Right kidney (tissue), 1 donor: ENCODE measurements around the gene GMPR.

Source experiments
- DNase-seq: peaks from one replicate; pipeline ENCODE4 v3.0.0-alpha.2; 2016

The GMPR gene

DNA sequence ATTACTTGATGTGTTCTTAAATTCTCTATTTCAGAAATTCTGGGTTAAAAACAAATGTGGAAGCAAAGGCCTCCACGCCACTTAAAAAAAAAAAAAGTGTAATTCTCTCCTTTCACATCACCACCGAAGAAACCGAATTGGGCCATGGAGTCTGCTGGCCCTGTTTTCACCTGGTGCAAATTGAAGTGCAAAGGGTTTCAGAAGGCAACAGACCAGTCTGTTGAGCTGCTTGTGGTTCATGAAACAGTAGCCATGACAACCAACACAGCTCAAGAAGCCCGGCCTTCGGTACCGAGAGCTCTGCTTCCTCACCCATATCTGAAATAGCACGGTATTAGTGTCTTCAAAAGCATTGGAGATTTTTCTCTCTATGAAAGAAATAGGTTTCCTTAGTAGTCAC, 63.1 kb downstream of the GMPR start:
- DNase-seq, result no peak

GRCh38 chr6:16302721-16303552, 64.5 kb downstream of the GMPR start:
- DNase-seq, result no peak

DNA sequence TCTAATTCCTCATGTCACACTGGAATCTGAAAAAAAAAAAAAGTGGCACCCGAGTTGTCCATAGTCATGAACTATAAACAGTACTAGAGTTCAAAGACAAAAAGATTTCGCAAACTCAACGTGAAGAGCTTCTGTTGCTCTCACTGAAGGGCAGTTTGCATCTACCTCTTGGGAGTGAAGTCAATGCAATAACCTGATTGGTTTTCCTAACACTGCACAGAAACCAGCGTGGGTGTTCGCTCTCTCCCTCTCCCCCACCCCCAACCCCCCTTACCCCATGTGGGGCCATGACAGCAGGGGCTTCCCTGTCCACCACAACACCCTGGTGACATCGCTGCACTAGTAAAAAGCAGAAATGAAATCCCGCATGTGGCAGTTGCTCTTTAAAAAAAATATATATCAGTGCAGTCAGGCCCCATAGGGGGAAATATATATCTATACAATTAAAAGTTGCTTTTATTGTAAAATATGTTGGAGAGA, 66.9 kb downstream of the GMPR start:
- no peak for DNase-seq

DNA sequence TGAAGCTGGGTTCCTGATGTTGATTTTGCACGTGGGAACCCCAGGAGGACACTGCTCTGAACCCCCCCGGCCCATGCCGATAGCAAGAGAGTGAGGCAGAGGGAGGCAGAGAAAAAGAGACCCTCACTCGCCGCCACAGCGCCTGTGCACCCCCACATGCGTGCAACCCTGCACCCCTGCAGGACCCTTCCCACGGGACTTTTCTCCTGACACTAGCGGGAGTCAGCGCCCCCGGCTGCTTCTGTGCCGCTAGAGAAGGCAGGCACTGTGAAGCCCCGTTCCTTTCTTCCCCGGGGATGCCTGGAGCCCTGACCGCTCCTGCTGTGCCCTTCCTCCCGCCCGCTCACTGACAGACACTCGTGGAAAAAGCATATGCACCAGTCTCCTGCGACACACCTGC, 67.4 kb downstream of the GMPR start:
- no peak for DNase-seq

- DNase-seq, result no peak
Observed at GRCh38 chr6:16306334-16306733, 67.9 kb downstream of the GMPR start.

DNA sequence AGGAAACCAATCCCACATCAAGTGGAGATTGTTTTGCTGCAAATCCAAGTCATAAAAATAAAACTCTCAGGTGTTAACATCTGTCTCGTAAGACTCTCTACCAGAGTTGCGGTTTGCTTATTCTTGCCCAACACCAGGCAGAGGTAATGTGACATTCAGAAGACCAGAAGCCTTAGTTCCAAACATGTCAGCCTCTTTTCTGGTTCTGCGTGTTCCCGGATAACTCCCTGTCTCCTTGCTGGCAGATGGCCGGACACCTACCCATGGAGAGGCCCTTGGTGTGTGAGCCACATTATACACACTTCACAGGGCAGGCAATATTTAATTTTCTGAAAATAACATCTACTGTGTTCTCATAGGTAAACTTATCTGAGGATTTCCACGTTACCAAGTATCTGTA, 73.4 kb downstream of the GMPR start:
- no peak for DNase-seq

DNA sequence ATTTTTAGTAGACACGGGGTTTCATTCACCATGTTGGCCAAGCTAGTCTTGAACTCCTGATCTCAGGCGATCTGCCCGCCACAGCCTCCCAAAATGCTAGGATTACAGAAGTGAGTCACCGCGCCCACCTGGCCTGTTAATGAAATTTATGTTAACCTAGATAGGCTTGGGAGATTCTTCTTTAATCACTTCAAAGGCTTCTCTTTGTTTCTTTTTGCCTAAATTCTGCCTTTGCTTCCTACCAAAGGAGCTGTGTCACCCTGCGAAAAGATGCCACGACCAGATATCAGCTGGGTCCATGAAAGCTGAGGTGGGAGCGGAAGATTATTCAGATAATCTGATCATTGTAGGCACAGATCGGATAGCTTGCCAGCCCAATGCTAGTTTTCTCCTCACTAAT, 75.3 kb downstream of the GMPR start:
- DNase-seq, result no peak

DNA sequence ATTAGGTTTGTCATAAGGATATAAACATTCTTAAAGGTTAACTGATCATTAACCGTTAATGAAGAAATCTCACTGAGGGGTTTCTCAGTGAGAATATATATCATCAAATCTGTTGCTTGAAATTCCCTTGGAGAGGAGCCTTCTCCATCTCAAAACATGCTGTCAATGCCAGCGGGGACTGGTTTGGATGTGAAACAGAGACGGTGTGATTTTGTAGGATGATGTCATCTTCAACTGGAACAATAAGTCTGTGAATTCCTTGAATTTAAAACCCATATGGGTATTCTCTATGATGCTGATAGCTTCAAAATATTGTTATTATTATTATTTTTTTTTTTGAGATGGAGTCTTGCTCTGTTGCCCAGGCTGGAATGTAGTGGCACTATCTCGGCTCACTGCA, 75.9 kb downstream of the GMPR start:
- DNase-seq, result no peak

DNA sequence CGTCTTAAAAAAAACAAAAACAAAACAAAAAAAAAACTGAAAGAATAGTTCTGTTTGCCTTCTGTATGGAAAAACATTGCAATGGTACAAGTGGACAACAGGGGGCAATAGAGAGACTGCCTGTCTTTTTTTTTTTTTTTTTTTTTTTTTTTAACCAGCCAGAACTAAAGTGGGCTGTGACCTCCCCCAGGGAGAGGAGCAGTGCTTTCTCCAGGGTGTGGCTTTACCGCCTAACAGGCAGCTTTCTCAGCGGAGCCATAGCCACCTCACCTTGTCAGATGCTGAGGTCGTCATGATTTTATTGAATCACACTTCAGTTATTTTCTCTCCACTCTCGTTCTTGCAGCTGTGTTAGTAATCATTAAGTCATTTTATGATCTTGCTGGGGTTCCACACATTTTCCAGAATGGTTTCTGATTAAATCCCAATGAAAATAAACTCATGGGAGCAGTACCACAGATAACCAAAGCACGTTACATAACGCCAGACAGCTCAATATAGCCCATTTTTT, 78.4 kb downstream of the GMPR start:
- DNase-seq, result no peak

- DNase-seq, result no peak
Observed at GRCh38 chr6:16318538-16318937, 80.2 kb downstream of the GMPR start.

DNA sequence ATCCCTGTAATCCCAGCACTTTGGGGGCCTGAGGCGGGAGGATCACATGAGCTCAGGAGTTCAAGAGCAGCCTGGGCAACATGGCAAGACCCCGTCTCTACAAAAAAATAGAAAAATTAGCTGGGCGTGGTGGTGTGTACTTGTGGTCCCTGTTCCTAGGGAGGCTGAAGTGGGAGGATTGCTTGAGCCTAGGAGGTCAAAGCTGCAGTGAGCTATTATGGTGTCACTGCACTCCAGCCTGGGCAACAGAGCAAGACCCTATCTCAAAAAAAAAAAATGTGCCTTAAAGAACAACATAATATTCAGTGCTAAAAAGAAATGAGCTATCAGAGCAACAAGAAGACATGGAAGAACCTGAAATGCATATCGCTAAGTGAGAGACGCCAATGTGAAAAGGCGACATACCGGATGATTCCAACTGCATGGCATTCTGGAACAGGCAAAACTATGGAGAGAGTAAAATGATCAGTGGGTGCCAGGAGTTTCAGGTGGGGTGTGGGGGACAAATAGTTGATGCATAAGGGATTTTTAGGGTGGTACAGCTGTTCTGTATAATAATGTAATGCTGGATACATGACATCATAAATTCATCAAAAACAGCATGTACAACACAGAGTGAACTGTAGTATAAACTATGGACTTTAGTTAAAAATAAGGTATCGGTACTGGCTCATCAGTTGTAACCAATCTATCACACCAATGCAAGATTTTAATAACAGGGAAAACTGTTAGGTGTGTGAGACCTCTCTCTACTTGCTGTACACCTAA, 80.8 kb downstream of the GMPR start:
- no peak for DNase-seq

DNA sequence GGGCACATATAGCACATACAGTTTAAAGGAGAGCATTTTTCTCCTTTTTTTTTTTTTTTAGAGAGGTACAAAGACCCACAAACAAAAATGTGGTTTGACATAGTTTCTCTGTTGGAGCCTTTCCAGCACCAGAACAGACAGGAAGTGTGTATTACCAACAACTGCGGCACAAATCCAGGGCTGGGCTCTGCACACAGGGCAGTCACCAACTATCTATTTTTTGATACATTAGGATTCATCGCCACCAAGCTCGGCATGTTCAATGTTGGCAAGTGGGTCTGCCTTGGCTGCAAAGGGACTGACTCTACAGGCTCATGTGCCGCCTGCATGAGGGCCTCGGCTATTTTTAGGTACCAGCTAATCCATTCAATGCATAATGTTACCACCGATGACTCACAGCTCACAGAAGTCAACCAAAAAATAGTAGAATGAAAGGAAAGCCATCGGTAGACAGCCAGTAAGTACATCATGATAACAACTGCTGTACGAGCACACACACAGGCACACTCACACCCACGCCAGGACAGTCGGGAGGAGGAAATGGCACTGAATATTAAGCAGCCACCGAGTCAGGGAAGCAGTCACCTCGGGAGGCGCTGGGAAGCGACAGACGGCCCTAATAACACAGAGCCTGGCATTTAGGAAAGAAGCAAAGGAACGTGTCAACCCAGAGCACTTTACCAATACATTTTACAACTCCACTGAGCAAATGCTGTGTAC, 81.6 kb downstream of the GMPR start:
- DNase-seq, result no peak

DNA sequence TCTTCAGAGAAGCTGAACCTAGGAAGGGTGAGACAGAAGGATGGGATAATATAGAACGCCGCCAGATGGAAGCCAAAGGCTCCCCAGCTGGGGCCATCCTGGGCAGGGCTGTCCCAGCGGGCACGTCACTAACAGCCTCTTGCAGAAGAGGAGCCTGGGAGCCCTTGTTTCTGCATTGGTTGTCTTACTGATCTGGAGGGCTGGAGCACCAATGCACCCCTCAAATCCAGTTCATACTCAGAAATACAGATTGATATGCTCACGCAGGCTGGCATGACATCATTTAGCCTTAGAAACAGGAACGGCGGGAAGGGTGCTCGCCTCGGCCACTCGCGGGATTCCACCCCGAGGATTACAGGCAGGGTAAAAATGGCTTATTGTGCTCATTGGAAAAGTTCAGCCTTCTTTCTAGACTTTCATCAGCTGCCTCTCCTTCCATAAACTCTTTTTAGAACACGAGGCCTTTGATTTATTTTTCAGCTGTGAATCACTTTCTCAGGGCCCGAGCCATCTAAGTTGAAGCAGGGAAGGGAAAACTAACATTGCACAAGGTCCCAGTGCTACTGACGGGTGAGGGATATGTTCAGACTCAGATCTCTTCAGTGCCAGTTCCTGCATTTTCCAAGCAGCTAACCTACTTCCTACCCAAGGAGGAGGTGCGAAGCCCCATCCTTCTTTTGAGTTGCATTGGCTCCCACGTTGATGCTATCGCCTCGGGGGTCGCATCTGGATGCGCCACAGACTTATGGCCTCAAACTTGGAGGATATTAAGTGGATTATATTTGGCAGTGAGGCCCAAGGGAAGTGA, 82.3 kb downstream of the GMPR start:
- no peak for DNase-seq

DNA sequence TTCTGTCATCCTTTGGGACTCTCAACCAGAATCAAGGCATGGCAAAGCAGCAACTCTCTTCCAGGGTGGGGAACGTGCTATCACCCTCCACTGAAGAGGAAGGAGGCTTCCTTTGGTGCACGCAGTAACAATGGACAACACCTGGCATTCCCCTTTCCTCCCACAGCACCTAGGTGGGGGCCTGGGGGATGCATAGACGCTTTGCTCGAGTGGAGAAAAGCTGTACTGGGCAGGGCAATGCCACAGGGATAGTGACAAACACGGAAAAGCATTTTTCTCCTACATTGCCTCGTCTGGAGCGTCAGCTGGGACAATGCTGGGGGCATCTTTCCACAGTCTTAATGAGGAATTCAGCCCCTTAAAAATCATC, 82.9 kb downstream of the GMPR start:
- no peak for DNase-seq

GRCh38 chr6:16321826-16322225, 83.4 kb downstream of the GMPR start:
- no peak for DNase-seq

GRCh38 chr6:16322666-16323312, 84.4 kb downstream of the GMPR start:
- no peak for DNase-seq

DNA sequence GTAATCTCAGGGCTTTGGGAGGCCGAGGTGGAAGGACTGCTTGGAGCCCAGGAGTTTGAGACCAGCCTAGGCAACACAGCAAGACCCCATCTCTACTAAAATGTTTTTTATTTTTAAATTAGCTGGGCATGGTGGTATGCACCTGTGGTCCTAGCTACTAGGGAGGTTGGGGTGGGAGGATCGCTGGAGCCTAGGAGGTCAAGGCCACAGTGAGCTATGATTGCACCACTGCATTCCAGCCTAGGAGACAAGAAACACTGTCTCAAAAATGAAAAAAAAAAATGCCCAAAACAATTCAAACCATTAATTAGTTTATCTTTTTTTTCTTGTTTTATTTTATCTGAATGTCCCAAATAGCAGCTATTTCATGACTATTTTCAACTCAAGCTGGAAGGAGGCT, 85.8 kb downstream of the GMPR start:
- DNase-seq, result no peak

DNA sequence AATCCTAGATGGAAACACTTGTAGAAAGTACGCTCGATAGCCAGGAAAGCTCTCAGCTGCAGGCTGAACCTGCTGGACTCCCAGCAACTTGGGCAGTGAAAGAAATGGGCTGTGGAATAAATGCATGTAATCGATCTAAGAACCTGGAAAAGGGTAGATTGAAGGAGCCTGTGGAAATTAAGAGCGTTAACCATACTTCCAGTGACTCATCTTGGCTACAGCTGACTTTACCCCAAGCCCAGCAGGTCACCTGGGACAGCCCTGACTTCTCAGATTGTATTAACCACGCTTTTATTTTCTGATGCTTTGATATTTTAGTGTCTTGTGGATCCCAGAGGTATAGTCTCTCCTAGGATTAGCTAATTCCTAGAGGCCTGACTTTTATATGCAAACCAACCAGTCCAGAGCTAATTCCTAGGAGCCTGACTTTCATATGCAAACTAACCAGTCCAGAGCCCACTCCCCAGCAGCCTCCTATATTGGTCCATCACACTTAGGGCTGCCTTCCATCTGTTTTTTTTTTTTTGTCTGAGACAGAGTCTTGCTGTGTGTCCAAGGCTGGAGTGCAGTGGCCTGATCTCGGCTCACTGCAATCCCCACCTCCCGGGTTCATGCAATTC, 86.3 kb downstream of the GMPR start:
- no peak for DNase-seq

GRCh38 chr6:16326531-16326930, 88.1 kb downstream of the GMPR start:
- no peak for DNase-seq

DNA sequence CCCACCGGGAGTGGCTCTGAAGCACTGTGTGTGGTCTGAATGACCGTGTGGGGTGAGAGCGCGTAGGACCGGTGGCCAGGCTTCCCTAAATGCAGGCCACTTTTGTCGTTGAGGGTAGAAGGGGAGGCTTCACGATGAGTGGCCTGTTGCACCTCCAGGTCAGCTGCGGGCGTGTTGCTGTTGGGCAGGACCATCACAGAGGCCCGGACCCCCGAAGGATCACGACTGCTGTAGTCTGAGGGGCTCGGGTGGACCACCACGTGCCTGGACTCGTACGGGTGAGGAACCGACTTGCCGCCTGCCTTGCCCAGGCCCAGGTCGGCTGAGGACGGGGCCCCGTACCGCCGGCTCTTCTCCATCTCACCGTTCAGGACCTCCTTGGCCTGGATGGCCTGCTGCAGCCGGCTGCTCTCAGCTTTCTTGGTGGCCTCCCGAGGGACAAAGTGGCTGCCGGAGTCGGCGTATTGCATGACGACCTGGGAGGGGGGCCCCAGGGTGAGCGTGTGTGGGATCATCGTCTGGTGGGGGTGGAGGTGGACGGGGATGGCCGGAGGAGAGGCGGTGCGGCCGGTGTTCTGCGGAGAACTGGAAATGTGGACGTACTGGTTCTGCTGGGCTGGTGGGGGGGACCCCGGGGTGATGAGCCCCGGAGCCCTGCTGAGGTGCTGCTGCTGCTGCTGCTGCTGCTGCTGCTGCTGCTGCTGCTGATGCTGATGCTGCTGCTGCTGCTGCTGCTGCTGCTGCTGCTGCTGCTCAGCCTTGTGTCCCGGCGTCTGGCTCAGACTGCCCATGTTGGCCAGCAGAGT, 88.8 kb downstream of the GMPR start:
- no peak for DNase-seq
